Measurements from ENCODE around the gene DZIP1L. TPM values are rescaled to one million over a fixed set of nuclear protein-coding genes. Genes with fewer than 3 reads are reported as not detected.

DZIP1L gene
- total RNA-seq, 2 experiments from 2014 or later = not detected

DNA sequence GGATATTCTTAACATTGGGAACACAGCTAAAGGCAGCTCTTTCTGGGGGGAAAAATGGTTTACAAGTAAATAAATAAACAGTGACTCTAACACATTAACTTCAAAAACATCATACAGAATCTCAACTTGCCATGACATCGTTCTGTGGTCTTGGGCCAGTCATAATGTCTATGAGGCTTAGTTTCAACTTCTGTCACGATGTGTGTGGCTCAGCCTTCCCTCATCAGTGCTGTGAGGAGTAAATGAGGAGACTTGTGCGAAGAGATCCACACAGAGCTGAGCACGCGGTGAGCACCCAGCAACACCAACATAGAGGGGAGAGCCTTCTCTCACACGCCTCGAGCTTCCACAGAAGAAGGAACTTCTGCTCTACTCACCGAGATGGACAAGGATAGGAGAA lies 49.0 kb downstream of the DZIP1L start:
- peak; percentile 74 for DNase-seq
- CTCF ChIA-PET = interaction anchor here (0.5 to 3.8 kb wide), 6 partner anchors 12 to 1867 kb away, joined by 3 to 73 read pairs (median 5); partner anchors contain the start of gene DZIP1L
- H3K27me3 Mint-ChIP-seq = peaks cover 23% of the 10 kb centered on the region

DNA sequence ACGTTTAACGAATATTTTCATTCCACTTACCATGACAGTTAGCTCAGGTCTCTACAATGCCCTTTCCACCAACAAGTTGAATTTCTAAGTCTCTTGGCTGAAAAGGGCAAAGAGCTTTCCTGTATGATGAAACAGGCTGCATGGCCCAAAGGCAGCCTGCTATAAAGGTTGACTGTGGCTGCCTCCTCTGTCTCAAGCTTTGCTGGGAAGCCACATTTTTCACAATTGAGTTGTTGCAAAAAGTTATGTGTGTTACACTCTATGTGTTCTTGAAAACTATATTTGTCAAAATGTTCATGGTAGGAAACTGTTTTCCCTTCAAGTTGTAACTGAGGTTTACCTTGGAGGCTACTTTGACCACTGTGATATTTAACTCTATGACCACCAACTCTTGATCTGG lies 49.5 kb downstream of the DZIP1L start:
- H3K9me3 Mint-ChIP-seq = no peaks in the 10 kb centered on the region
- CTCF ChIA-PET = interaction anchor here (0.7 to 3.8 kb wide), 4 partner anchors 17 to 254 kb away, joined by 3 to 73 read pairs (median 7); partner anchors contain the start of gene DZIP1L
- intact Hi-C loops (cut with micrococcal nuclease) = loop anchor here (1.0 to 5.0 kb wide), 5 partner anchors 13 to 526 kb away; partner anchors contain the start of genes CEP70, DBR1 and NME9
- peaks cover 14% of the 10 kb centered on the region for H3K4me1 Mint-ChIP-seq (ENCODE audit: low read depth)
- no peaks in the 10 kb centered on the region for H3K36me3 Mint-ChIP-seq
- no peak overlapping the region for H3K4me3 Mint-ChIP-seq
- DNase-seq = peak; percentile 22
- peak overlapping the region; percentile 58 for H3K27ac Mint-ChIP-seq
- peaks cover 19% of the 10 kb centered on the region for H3K27me3 Mint-ChIP-seq
- POLR2A ChIA-PET = interaction anchor here (2.3 kb wide), 1 partner anchor 17 kb away, joined by 11 read pairs; no protein-coding TSS in a partner anchor

More for the DNA sequence above, 49.0 kb downstream of the DZIP1L start:
- POLR2A ChIA-PET = interaction anchor here (2.3 kb wide), 1 partner anchor 16 kb away, joined by 11 read pairs; no protein-coding TSS in a partner anchor
- Mint-ChIP-seq H3K4me1 (ENCODE audit: low read depth) (peaks cover 14% of the 10 kb centered on the region), H3K4me3 (no peak overlapping the region), H3K36me3 (no peaks in the 10 kb centered on the region), H3K9me3 (no peaks in the 10 kb centered on the region), H3K27ac (peak overlapping the region; percentile 58)
- intact Hi-C loops (cut with micrococcal nuclease) = loop anchor here (1.0 to 5.0 kb wide), 5 partner anchors 13 to 526 kb away; partner anchors contain the start of genes CEP70, DBR1 and NME9

DNA sequence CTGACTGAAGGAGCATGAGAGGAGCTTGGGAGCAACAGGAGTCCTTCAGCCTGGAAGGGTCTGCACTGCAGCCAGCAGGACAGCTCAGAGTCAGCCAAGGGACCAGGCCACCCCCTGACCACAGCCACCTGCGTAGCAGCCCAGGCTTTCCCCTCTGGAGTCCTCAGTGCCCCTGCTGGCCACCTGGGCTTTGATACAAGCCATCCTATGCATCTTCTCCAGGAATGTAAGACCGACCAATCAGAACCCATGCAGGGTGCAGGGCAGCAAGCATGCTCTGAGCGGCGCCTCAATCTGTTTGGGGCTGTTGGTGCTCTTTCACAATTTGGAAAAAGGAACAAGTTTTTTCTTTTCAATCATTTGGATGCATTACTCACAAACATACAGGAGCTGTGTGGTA lies 52.0 kb downstream of the DZIP1L start:
- Mint-ChIP-seq H3K4me1 (ENCODE audit: low read depth) (peaks cover 14% of the 10 kb centered on the region), H3K27me3 (peaks cover 5% of the 10 kb centered on the region), H3K36me3 (no peaks in the 10 kb centered on the region), H3K27ac (no peak overlapping the region), H3K9me3 (no peaks in the 10 kb centered on the region), H3K4me3 (no peak overlapping the region)
- ChIA-PET CTCF (interaction anchor here (0.8 to 1.4 kb wide), 2 partner anchors 9 to 55 kb away, joined by 3 read pairs; no protein-coding TSS in a partner anchor), POLR2A (interaction anchor here (0.7 kb wide), 1 partner anchor 19 kb away, joined by 3 read pairs; no protein-coding TSS in a partner anchor)
- intact Hi-C loops (cut with micrococcal nuclease) = no loop called here
- no peak for DNase-seq

DNA sequence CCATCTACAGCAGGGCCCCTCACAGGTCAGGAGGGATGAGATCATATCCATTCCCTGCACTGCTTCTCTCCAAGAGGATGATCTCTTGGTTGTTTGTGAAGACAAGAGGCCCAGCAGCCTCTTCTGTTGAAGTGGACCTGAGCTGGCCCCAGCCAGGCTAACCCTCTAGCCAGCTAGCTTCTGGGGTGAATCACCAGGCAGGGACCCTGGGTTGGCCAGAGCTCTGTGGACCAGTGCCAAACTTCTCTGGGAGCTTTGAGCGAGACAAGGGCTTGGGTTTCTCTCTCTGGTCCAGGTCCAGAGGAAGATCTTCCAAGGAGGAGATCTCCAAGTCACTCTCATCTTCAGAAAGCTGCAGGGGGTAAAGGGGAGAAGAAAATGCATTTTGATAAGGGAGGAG lies 52.8 kb downstream of the DZIP1L start:
- Mint-ChIP-seq H3K4me3 (no peak overlapping the region), H3K4me1 (ENCODE audit: low read depth) (peaks cover 14% of the 10 kb centered on the region), H3K27ac (no peak overlapping the region), H3K27me3 (peaks cover 3% of the 10 kb centered on the region), H3K9me3 (no peaks in the 10 kb centered on the region), H3K36me3 (no peaks in the 10 kb centered on the region)
- intact Hi-C loops (cut with micrococcal nuclease) = no loop called here
- DNase-seq = no peak
- ChIA-PET POLR2A (no interaction called here), CTCF (no interaction called here)

DNA sequence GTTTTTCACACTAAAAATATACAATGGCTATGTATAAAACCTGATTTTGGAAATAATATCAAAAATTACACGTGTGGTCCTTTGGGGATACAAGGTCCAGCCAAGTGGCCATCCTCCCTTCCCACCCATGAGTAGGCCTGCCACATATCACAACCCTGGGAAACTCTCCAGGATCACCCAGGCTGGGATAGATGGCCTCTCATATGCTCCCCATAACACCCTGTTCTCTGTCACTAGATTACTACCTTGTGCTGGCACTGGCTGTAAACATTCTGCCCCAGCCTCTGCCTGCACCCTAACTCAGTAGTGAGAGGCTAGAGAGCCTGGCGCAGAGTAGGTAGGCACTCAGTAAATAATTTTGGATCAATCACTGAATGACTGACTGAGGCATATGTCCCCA lies 53.4 kb downstream of the DZIP1L start:
- POLR2A ChIA-PET = no interaction called here
- H3K4me1 Mint-ChIP-seq (ENCODE audit: low read depth) = peaks cover 13% of the 10 kb centered on the region
- H3K9me3 Mint-ChIP-seq = no peaks in the 10 kb centered on the region
- H3K4me3 Mint-ChIP-seq = no peak overlapping the region
- no peaks in the 10 kb centered on the region for H3K36me3 Mint-ChIP-seq
- H3K27ac Mint-ChIP-seq = no peak overlapping the region
- intact Hi-C loops (cut with micrococcal nuclease) = no loop called here
- H3K27me3 Mint-ChIP-seq = peaks cover 2% of the 10 kb centered on the region
- no peak for DNase-seq
- CTCF ChIA-PET = no interaction called here

DNA sequence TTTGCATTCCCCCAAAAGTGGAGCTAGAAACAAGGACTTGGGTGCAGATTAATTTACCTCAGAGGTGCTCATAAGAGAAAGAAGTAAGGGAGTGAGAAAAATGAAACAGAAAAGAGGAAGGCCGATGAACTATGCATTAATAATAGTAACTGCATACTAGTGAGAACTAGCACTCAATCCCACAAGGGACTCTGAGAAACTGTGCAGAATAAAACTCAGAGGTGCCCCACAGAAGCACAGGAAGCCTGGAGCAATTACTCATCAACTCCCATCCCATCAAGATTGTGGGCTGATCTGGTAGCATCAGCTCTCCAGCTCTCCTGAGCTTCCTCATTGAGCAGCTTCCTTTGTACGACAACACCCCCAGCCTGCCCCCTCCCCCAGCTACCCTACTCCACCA lies 54.6 kb downstream of the DZIP1L start:
- DNase-seq = no peak
- Mint-ChIP-seq H3K27ac (no peak overlapping the region), H3K27me3 (no peaks in the 10 kb centered on the region), H3K4me3 (no peak overlapping the region), H3K36me3 (no peaks in the 10 kb centered on the region), H3K4me1 (ENCODE audit: low read depth) (peaks cover 2% of the 10 kb centered on the region), H3K9me3 (no peaks in the 10 kb centered on the region)
- POLR2A ChIA-PET = no interaction called here
- CTCF ChIA-PET = interaction anchor here (1.0 to 2.0 kb wide), 2 partner anchors 8 to 11 kb away, joined by 3 to 5 read pairs; no protein-coding TSS in a partner anchor
- intact Hi-C loops (cut with micrococcal nuclease) = no loop called here

DNA sequence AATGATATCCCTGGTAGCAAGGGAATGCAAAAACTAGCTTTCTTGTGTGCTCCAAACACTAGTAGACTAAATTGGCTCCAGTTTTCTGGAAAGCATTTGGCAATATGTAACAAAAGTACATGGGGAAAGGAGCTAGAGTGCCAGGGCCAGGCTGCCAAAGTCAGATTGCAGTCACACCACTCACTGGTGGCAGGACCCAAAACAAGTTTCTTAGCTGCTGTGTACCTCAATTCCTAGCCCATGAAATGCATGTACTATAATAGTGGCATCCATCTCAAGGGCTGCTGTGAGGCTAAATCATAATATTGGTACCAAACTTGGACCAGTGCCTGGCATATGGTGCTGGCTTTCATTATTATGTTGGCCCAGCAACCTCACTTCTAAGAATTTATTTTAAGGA lies 56.1 kb downstream of the DZIP1L start:
- ChIA-PET POLR2A (no interaction called here), CTCF (interaction anchor here (1.1 kb wide), 1 partner anchor 9 kb away, joined by 3 read pairs; no protein-coding TSS in a partner anchor)
- no peak overlapping the region for H3K27ac Mint-ChIP-seq
- no peaks in the 10 kb centered on the region for H3K4me1 Mint-ChIP-seq (ENCODE audit: low read depth)
- intact Hi-C loops (cut with micrococcal nuclease) = no loop called here
- DNase-seq = no peak
- H3K27me3 Mint-ChIP-seq = peaks cover 6% of the 10 kb centered on the region
- no peak overlapping the region for H3K4me3 Mint-ChIP-seq
- H3K36me3 Mint-ChIP-seq = no peaks in the 10 kb centered on the region
- no peaks in the 10 kb centered on the region for H3K9me3 Mint-ChIP-seq

DNA sequence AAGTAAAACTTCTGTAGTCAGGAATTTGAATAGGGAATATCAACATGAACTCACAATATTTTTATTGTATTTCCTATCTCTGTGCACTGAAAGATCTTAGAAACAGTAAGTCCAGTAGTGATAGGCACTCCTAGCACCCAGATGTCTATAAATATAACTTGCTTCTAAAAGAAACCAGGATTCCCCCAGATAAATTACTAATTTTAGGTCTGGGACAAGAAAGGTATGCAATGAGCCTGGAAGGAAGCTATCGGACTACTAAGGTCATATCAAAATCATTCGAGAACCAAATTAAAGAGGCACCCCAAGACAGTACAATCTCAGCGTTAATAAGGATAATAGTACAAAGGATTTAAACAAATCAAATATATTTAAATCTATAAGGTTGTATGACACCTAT lies 58.0 kb downstream of the DZIP1L start:
- Mint-ChIP-seq H3K9me3 (no peaks in the 10 kb centered on the region), H3K27me3 (peaks cover 14% of the 10 kb centered on the region)

DNA sequence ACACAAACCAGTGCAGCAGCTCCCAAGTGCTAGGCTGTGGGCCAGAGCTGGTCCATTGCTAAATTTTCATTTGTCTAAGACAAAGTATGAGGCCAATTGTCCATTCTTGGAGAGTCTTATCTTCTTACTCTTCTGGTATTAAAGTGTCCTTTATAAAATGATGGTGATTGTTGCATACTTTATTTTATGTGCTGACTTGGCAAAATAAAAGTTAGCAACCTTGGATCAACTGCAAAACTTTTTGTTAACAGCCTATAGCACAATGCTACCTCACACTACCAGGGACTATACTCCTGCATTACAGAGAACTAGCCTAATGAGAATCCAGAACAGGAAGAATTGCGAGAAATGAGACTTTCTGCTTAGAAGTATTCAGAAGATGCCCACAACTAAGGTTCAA lies 61.4 kb downstream of the DZIP1L start:
- intact Hi-C loops (cut with micrococcal nuclease) = loop anchor here (5.0 kb wide), 1 partner anchor 947 kb away; no protein-coding TSS in a partner anchor
- no peak overlapping the region for H3K4me3 Mint-ChIP-seq
- H3K4me1 Mint-ChIP-seq (ENCODE audit: low read depth) = no peaks in the 10 kb centered on the region
- H3K36me3 Mint-ChIP-seq = no peaks in the 10 kb centered on the region
- H3K9me3 Mint-ChIP-seq = no peaks in the 10 kb centered on the region
- ChIA-PET CTCF (interaction anchor here (0.6 to 1.7 kb wide), 4 partner anchors 9 to 949 kb away, joined by 3 to 4 read pairs (median 3); no protein-coding TSS in a partner anchor), POLR2A (no interaction called here)
- H3K27me3 Mint-ChIP-seq = peaks cover 14% of the 10 kb centered on the region
- no peak for DNase-seq
- H3K27ac Mint-ChIP-seq = no peak overlapping the region

More for the DNA sequence above, 58.0 kb downstream of the DZIP1L start:
- DNase-seq = no peak
- Mint-ChIP-seq H3K36me3 (no peaks in the 10 kb centered on the region), H3K4me1 (ENCODE audit: low read depth) (no peaks in the 10 kb centered on the region), H3K27ac (no peak overlapping the region), H3K4me3 (no peak overlapping the region)
- ChIA-PET POLR2A (no interaction called here), CTCF (interaction anchor here (1.1 kb wide), 1 partner anchor 12 kb away, joined by 3 read pairs; no protein-coding TSS in a partner anchor)
- intact Hi-C loops (cut with micrococcal nuclease) = no loop called here

DNA sequence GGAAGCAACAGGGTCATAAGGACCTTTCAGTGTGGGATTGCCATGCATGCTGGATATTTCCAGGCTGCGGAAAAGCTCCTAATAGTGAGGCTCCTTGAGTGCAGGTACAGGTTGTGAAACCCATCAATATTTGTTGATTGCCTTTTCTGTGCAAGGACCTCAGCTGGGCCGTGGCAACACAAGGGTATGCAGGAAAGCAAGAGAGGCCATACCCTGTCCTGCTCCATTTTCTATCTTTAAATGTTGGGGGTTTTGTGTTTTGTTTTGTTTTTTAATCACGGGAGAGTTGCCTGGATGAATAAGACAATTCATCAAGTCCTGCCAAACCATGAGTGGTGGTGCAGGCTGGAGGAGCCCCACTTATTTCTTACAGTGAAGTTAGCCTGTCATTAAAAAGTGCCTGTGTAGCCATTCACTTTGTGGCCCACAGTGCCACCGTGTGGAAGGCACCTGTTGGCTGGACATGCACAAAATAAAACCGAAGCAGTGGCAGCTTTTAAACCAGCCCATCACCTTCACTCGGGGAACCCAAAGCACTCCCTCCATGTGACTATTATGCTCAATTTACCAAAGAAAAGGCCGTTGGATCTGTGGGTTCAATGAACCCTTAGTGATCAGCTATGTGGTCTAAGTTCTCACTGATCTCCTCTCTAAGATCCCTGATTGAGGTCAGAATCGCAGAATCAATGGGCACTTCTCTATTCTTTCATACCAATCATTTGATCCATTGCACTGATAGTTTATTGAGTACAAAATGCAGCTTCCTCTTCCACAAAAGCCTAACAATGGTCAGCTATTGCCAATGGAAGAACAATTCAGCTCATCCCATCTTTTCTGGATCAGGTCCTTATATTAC lies 63.2 kb downstream of the DZIP1L start:
- Mint-ChIP-seq H3K36me3 (no peaks in the 10 kb centered on the region), H3K4me3 (no peak overlapping the region), H3K27ac (no peak overlapping the region), H3K9me3 (no peaks in the 10 kb centered on the region), H3K4me1 (ENCODE audit: low read depth) (no peaks in the 10 kb centered on the region), H3K27me3 (peaks cover 14% of the 10 kb centered on the region)
- POLR2A ChIA-PET = no interaction called here
- CTCF ChIA-PET = interaction anchor here (0.6 to 2.1 kb wide), 9 partner anchors 8 to 946 kb away, joined by 3 to 6 read pairs (median 3); no protein-coding TSS in a partner anchor
- peak; percentile 47 for DNase-seq
- intact Hi-C loops (cut with micrococcal nuclease) = loop anchor here (5.0 kb wide), 1 partner anchor 945 kb away; no protein-coding TSS in a partner anchor

DNA sequence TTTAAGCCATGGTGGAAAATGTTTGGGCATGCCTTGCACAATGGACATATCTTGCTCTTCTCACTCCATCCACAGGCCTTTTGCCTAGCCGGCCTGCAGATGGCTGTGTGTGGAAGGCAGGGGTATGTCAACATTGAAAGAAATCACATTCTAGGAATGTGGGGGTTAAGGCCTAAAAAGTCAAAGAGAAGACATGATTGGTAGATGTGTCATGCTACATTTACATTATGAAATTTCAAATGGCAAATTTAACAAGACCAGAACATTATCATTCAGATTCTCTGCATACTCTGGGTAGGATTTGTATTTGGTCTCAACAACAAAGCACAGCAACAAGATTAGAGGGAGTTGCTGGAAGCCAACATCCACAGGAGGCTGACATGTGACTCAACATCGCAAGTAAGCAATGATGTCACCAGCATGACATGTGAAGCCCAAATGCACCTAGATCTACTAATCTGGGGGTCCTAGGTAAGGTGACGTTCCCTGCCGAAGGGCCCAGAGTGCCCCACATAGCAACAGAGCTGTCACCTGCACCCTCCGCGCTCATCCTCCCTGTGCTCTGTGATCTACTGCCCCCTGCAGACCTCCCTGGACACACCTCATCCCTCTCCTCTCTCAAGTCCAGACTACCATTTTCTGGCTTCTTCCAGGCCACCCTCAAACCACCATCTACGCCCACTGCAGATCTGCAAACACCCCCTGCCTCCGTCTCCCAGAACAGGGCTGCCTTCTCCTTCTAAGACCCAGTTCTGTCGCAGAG lies 66.1 kb downstream of the DZIP1L start:
- Mint-ChIP-seq H3K4me3 (no peak overlapping the region), H3K36me3 (no peaks in the 10 kb centered on the region), H3K27ac (no peak overlapping the region), H3K27me3 (peaks cover 19% of the 10 kb centered on the region), H3K4me1 (ENCODE audit: low read depth) (no peaks in the 10 kb centered on the region), H3K9me3 (no peaks in the 10 kb centered on the region)
- intact Hi-C loops (cut with micrococcal nuclease) = no loop called here
- ChIA-PET CTCF (interaction anchor here (1.2 kb wide), 1 partner anchor 9 kb away, joined by 3 read pairs; no protein-coding TSS in a partner anchor), POLR2A (no interaction called here)
- no peak for DNase-seq
